ENCODE measurements around the gene HPSE2.

Gene HPSE2

GRCh38 chr10:98846787-98847186 is 388.9 kb downstream of the HPSE2 start:
- DNase-seq (ENCODE audit: extremely low read depth, low read depth) = no peak
- no peak for TF ChIP-seq CTCF (IDR thresholded peaks at IDR 0.05; ENCODE audit: low read depth, low read length, missing control alignments)
- no peak overlapping the region for H3K4me3 ChIP-seq (replicated peaks; ENCODE audit: low read depth, low read length)

- TF ChIP-seq CTCF (IDR thresholded peaks at IDR 0.05; ENCODE audit: low read depth, low read length, missing control alignments) = no peak
- H3K4me3 ChIP-seq (replicated peaks; ENCODE audit: low read depth, low read length) = no peak overlapping the region
- DNase-seq (ENCODE audit: extremely low read depth, low read depth) = no peak
These were observed 402.1 kb downstream of the HPSE2 start for GRCh38 chr10:98833542-98833941.

- no peak overlapping the region for H3K4me3 ChIP-seq (replicated peaks; ENCODE audit: low read depth, low read length)
- no peak for DNase-seq (ENCODE audit: extremely low read depth, low read depth)
- TF ChIP-seq CTCF (IDR thresholded peaks at IDR 0.05; ENCODE audit: low read depth, low read length, missing control alignments) = no peak
These were observed 402.9 kb downstream of the HPSE2 start for GRCh38 chr10:98832738-98833137.

GRCh38 chr10:98832196-98832595 is 403.5 kb downstream of the HPSE2 start:
- DNase-seq (ENCODE audit: extremely low read depth, low read depth) = no peak
- no peak overlapping the region for H3K4me3 ChIP-seq (replicated peaks; ENCODE audit: low read depth, low read length)
- TF ChIP-seq CTCF (IDR thresholded peaks at IDR 0.05; ENCODE audit: low read depth, low read length, missing control alignments) = no peak

GRCh38 chr10:98831391-98831790 is 404.3 kb downstream of the HPSE2 start:
- DNase-seq (ENCODE audit: extremely low read depth, low read depth) = no peak
- H3K4me3 ChIP-seq (replicated peaks; ENCODE audit: low read depth, low read length) = no peak overlapping the region
- TF ChIP-seq CTCF (IDR thresholded peaks at IDR 0.05; ENCODE audit: low read depth, low read length, missing control alignments) = no peak

GRCh38 chr10:98825741-98826140 is 409.9 kb downstream of the HPSE2 start:
- no peak for DNase-seq (ENCODE audit: extremely low read depth, low read depth)
- no peak for TF ChIP-seq CTCF (IDR thresholded peaks at IDR 0.05; ENCODE audit: low read depth, low read length, missing control alignments)
- H3K4me3 ChIP-seq (replicated peaks; ENCODE audit: low read depth, low read length) = no peak overlapping the region

- DNase-seq (ENCODE audit: extremely low read depth, low read depth) = no peak
- no peak for TF ChIP-seq CTCF (IDR thresholded peaks at IDR 0.05; ENCODE audit: low read depth, low read length, missing control alignments)
These were observed 418.3 kb downstream of the HPSE2 start for GRCh38 chr10:98817396-98817795.

More at GRCh38 chr10:98817396-98817795, 418.3 kb downstream of the HPSE2 start:
- H3K4me3 ChIP-seq (replicated peaks; ENCODE audit: low read depth, low read length) = no peak overlapping the region

Measured in HFF-Myc (cell line).